Measurements from ENCODE around the gene PRR19.

PRR19 gene

GRCh38 chr19:42343344-42344110, 41.6 kb downstream of the PRR19 start:
- Mint-ChIP-seq H3K4me1 (peaks cover 3% of the 10 kb centered on the region), H3K27me3 (no peaks in the 10 kb centered on the region), H3K27ac (no peak overlapping the region), H3K36me3 (peaks cover 14% of the 10 kb centered on the region), H3K9me3 (no peaks in the 10 kb centered on the region), H3K4me3 (no peak overlapping the region)
- no peak for DNase-seq (ENCODE audit: low spot score in 2 of 2)
- no peak for ATAC-seq (ENCODE audit: low read depth)

DNA sequence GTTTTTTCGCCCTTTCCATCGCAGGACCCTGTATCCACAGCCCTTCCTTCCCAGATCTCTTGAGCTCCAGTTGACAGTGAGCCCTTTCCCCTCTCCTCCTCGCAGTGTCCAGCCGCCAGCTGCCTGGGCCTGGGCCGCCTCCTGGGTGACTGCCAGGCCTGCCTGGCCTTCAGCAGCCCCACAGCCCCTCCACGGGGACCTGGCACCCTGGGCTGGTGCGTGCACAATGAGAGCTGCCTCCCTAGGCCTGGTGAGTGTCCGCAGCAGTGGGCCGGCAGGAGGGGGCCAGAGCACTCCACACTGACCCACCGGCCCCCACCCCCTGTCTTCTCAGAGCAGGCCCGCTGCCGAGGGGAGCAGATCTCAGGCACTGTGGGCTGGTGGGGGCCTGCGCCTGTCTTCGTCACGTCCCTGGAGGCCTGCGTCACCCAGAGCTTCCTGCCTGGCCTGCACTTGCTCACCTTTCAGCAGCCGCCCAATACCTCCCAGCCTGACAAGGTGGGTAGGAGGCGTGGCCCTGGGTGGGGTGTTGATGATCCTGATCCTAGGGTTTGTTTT, 42.5 kb downstream of the PRR19 start:
- Mint-ChIP-seq H3K4me1 (peaks cover under 1% of the 10 kb centered on the region), H3K9me3 (no peaks in the 10 kb centered on the region), H3K4me3 (no peak overlapping the region), H3K36me3 (peaks cover 16% of the 10 kb centered on the region), H3K27ac (no peak overlapping the region), H3K27me3 (no peaks in the 10 kb centered on the region)
- ATAC-seq (ENCODE audit: low read depth) (no peak), DNase-seq (ENCODE audit: low spot score in 2 of 2) (no peak)

DNA sequence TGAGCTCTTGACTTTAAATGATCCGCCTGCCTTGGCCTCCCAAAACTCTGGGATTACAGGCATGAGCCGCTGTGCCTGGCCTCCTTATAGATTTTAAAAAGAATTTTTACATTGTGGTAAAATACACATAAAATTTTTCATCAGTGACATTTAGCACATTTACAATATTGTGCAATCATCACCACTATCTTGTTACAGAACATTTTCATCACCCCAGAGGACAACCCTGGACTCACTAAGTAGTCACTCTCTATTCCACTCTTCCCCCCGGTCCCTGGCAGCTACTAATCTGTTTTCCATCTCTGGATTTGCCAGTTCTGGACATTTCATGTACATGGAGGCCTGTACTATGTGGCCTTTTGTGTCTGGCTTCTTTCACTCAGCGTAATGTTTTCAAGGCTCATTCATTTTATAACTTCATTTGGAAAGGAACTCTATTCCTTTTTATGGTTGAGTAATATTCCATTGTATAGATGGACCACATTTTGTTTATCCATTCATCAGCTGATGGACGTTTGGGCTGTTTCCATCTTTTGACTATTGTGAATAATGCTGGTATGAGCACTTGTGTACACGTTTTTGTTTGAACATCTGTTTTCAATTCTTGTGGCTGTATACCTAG, 43.4 kb downstream of the PRR19 start:
- Mint-ChIP-seq H3K27me3 (no peaks in the 10 kb centered on the region), H3K9me3 (no peaks in the 10 kb centered on the region), H3K4me1 (peaks cover 3% of the 10 kb centered on the region), H3K27ac (no peak overlapping the region), H3K36me3 (peaks cover 16% of the 10 kb centered on the region), H3K4me3 (no peak overlapping the region)
- DNase-seq (ENCODE audit: low spot score in 2 of 2) (no peak), ATAC-seq (ENCODE audit: low read depth) (no peak)

DNA sequence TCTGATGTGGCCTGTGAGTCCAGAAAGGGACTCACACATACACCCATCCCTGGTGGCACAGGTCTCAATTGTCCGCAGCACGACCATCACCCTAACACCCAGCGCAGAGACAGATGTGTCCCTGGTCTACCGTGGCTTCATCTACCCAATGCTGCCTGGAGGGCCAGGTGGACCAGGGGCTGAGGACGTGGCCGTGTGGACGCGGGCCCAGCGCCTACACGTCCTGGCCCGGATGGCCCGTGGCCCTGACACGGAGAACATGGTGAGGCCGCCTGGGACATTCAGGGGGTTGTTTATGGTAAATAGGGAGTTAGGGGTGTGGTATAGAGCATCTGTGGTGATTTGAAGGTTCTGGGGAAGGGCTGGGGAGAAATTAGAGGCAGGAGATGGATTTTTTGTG, 46.3 kb downstream of the PRR19 start:
- DNase-seq (ENCODE audit: low spot score in 2 of 2) (no peak), ATAC-seq (ENCODE audit: low read depth) (no peak)
- H3K36me3 Mint-ChIP-seq, result peaks cover 17% of the 10 kb centered on the region
- H3K9me3 Mint-ChIP-seq, result no peaks in the 10 kb centered on the region
- no peak overlapping the region for H3K4me3 Mint-ChIP-seq
- peak overlapping the region; percentile 8 for H3K27ac Mint-ChIP-seq
- H3K4me1 Mint-ChIP-seq, result peaks cover 10% of the 10 kb centered on the region
- H3K27me3 Mint-ChIP-seq, result no peaks in the 10 kb centered on the region

DNA sequence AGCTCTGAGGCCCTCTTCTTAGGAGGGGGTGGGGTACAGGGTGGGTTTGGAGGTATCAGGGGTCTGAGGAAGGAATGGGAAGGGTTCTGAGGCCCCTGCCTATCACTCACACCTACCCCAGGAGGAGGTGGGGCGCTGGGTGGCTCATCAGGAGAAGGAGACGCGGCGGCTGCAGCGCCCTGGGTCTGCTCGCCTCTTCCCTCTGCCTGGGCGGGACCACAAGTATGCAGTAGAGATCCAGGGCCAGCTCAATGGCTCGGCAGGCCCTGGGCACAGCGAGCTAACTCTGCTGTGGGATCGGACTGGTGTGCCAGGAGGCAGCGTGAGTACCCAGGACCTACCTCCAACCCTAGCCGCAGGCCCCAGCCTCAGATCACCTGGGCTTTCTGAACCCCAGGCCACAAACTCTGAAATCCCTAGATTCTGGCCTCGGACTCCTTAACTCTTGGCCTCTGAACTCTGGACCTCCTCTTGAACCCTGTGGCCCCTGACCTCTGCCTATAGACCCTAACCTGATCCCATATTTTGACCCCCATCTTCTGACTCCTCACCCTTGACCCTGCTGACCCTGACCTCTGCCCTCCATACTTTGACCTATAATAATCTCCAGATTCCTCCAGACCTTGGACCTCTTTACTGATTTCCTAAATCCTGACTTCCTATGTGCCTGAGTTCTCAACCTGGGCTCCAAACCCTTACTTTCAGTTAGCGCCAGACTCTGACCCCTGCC, 47.6 kb downstream of the PRR19 start:
- H3K4me3 Mint-ChIP-seq, result no peak overlapping the region
- H3K27ac Mint-ChIP-seq, result no peak overlapping the region
- no peak for DNase-seq (ENCODE audit: low spot score in 2 of 2)
- H3K27me3 Mint-ChIP-seq, result no peaks in the 10 kb centered on the region
- ATAC-seq (ENCODE audit: low read depth), result no peak
- no peaks in the 10 kb centered on the region for H3K9me3 Mint-ChIP-seq
- peaks cover 21% of the 10 kb centered on the region for H3K36me3 Mint-ChIP-seq
- peaks cover 10% of the 10 kb centered on the region for H3K4me1 Mint-ChIP-seq

- H3K27ac Mint-ChIP-seq, result no peak overlapping the region
- H3K27me3 Mint-ChIP-seq, result no peaks in the 10 kb centered on the region
- H3K4me1 Mint-ChIP-seq, result peaks cover 10% of the 10 kb centered on the region
- ATAC-seq (ENCODE audit: low read depth), result no peak
- H3K4me3 Mint-ChIP-seq, result no peak overlapping the region
- DNase-seq (ENCODE audit: low spot score in 2 of 2), result no peak
- no peaks in the 10 kb centered on the region for H3K9me3 Mint-ChIP-seq
- H3K36me3 Mint-ChIP-seq, result peaks cover 18% of the 10 kb centered on the region
Observed at GRCh38 chr19:42350417-42350816, 48.5 kb downstream of the PRR19 start.

- H3K4me1 Mint-ChIP-seq, result peaks cover 10% of the 10 kb centered on the region
- H3K27ac Mint-ChIP-seq, result no peak overlapping the region
- H3K9me3 Mint-ChIP-seq, result no peaks in the 10 kb centered on the region
- no peak for DNase-seq (ENCODE audit: low spot score in 2 of 2)
- no peak for ATAC-seq (ENCODE audit: low read depth)
- no peak overlapping the region for H3K4me3 Mint-ChIP-seq
- peaks cover 14% of the 10 kb centered on the region for H3K36me3 Mint-ChIP-seq
- no peaks in the 10 kb centered on the region for H3K27me3 Mint-ChIP-seq
Observed at GRCh38 chr19:42351079-42351735, 49.3 kb downstream of the PRR19 start.

DNA sequence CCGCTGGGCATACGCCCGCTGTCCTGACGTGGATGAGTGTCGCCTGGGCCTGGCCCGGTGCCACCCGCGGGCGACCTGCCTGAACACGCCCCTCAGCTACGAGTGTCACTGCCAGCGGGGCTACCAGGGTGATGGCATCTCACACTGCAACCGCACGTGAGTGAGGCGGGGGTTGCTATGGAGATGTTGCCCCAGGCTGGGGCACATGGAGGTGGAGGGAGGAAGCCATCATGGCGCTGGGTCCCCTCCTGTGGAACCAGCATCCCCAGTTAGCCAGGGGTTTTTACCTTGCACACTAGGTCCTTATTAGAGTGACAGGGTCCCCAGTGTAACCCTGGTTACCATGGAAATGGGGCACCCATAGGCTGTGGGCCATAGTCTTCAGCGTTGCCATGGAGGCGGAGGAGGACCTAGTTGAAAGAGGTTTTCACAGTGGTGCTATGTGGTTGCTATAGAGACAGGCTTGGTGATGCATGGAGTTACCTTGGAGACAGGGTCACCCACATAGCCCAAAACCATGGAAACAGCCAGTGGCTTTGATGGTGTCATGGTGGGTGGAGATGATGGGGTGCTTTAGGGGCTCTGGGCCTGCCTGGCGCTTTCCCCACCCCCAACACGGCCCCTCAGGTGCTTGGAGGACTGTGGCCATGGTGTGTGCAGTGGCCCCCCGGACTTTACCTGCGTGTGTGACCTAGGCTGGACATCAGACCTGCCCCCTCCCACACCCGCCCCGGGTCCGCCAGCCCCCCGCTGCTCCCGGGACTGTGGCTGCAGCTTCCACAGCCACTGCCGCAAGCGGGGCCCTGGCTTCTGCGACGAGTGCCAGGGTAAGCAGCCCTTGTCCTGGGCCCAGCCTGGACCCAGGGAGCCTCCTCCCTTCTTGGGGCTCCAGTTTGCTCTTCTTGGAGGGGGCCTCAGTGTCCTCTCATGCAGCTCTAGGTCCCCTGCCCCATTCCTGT, 50.6 kb downstream of the PRR19 start:
- Mint-ChIP-seq H3K4me3 (no peak overlapping the region), H3K4me1 (peaks cover 10% of the 10 kb centered on the region), H3K36me3 (peaks cover 13% of the 10 kb centered on the region), H3K27me3 (no peaks in the 10 kb centered on the region), H3K9me3 (no peaks in the 10 kb centered on the region), H3K27ac (no peak overlapping the region)
- peak; percentile 88 for ATAC-seq (ENCODE audit: low read depth)
- DNase-seq (ENCODE audit: low spot score in 2 of 2), result no peak

DNA sequence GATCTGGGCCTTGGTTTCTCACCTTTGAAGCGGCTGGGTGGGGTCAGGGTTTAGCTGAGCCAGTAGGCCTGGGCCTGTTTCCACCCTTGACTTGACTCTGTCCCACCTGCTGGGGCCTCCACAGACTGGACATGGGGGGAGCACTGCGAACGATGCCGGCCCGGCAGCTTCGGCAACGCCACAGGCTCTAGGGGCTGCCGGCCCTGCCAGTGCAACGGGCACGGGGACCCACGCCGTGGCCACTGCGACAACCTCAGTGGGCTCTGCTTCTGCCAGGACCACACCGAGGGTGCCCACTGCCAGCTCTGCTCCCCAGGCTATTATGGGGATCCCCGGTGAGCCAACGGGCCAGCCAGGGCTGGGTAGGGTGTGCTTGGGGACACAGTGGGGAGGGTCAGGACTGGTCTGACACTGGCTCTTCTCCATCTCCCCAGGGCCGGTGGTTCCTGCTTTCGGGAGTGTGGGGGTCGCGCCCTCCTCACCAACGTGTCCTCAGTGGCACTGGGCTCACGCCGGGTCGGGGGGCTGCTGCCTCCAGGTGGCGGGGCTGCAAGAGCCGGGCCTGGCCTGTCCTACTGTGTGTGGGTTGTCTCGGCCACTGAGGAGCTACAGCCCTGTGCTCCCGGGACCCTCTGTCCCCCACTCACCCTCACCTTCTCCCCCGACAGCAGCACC, 51.5 kb downstream of the PRR19 start:
- H3K27ac Mint-ChIP-seq, result no peak overlapping the region
- no peaks in the 10 kb centered on the region for H3K9me3 Mint-ChIP-seq
- H3K36me3 Mint-ChIP-seq, result peaks cover 15% of the 10 kb centered on the region
- H3K4me1 Mint-ChIP-seq, result peaks cover 12% of the 10 kb centered on the region
- ATAC-seq (ENCODE audit: low read depth) (no peak), DNase-seq (ENCODE audit: low spot score in 2 of 2) (no peak)
- no peaks in the 10 kb centered on the region for H3K27me3 Mint-ChIP-seq
- no peak overlapping the region for H3K4me3 Mint-ChIP-seq

DNA sequence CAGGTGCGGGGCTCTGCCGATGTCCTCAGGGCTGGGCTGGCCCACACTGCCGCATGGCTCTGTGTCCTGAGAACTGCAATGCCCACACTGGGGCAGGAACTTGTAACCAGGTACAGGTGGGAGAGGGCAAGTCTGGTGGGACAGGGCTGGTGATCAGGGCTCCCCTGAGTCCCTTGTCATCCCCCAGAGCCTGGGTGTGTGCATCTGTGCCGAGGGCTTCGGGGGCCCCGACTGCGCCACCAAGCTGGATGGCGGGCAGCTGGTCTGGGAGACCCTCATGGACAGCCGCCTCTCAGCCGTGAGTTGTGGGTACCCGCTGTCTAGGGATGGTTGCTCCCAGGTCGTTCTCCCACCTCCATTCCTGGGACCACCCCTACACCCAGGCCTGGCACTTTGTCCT, 54.0 kb downstream of the PRR19 start:
- H3K36me3 Mint-ChIP-seq, result peaks cover 15% of the 10 kb centered on the region
- no peak overlapping the region for H3K27ac Mint-ChIP-seq
- H3K9me3 Mint-ChIP-seq, result no peaks in the 10 kb centered on the region
- no peaks in the 10 kb centered on the region for H3K27me3 Mint-ChIP-seq
- DNase-seq (ENCODE audit: low spot score in 2 of 2), result no peak
- no peak for ATAC-seq (ENCODE audit: low read depth)
- H3K4me3 Mint-ChIP-seq, result no peak overlapping the region
- H3K4me1 Mint-ChIP-seq, result peaks cover 9% of the 10 kb centered on the region

DNA sequence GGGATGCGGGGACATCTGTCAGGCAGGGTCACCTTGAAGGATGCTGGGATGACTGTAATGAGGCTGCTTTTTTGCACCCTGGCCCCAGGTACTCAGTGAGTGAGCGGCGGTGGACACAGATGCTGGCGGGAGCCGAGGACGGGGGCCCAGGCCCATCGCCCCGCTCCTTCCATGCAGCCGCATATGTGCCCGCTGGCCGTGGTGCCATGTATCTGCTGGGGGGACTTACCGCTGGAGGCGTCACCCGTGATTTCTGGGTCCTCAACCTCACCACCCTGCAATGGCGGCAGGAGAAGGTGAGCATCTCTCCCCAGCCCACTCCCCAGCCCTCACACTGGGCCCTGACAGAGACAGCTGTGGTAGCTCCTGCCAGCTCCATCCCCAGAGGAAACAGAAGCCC, 54.8 kb downstream of the PRR19 start:
- H3K4me1 Mint-ChIP-seq, result peaks cover 11% of the 10 kb centered on the region
- DNase-seq (ENCODE audit: low spot score in 2 of 2), result no peak
- no peaks in the 10 kb centered on the region for H3K9me3 Mint-ChIP-seq
- no peak overlapping the region for H3K27ac Mint-ChIP-seq
- peaks cover 18% of the 10 kb centered on the region for H3K36me3 Mint-ChIP-seq
- ATAC-seq (ENCODE audit: low read depth), result no peak
- no peaks in the 10 kb centered on the region for H3K27me3 Mint-ChIP-seq
- no peak overlapping the region for H3K4me3 Mint-ChIP-seq

DNA sequence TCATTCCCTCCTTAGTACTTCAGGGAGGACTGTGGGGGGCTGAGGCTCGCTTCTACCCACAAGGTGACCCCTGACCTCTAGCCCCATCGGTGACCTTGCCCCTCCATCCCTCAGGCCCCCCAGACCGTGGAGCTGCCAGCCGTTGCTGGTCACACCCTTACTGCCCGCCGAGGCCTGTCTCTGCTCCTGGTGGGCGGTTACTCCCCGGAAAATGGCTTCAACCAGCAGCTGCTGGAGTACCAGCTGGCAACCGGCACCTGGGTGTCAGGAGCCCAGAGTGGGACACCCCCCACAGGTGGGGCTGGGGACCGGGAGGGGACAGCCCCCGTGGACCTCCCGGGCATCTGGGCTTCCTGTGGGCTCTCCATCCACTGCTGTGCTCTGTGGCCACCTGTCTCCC, 55.4 kb downstream of the PRR19 start:
- H3K27me3 Mint-ChIP-seq, result no peaks in the 10 kb centered on the region
- no peak overlapping the region for H3K27ac Mint-ChIP-seq
- peaks cover 8% of the 10 kb centered on the region for H3K4me1 Mint-ChIP-seq
- no peak overlapping the region for H3K4me3 Mint-ChIP-seq
- no peaks in the 10 kb centered on the region for H3K9me3 Mint-ChIP-seq
- peaks cover 14% of the 10 kb centered on the region for H3K36me3 Mint-ChIP-seq
- ATAC-seq (ENCODE audit: low read depth) (no peak), DNase-seq (ENCODE audit: low spot score in 2 of 2) (no peak)
